ENCODE data around the gene BPIFB6.
"Not testable (repeated sequence)": the region's sequence is repeated elsewhere in the genome, so short reads cannot be mapped to it uniquely, and the experiment has no call there.

The BPIFB6 gene

DNA sequence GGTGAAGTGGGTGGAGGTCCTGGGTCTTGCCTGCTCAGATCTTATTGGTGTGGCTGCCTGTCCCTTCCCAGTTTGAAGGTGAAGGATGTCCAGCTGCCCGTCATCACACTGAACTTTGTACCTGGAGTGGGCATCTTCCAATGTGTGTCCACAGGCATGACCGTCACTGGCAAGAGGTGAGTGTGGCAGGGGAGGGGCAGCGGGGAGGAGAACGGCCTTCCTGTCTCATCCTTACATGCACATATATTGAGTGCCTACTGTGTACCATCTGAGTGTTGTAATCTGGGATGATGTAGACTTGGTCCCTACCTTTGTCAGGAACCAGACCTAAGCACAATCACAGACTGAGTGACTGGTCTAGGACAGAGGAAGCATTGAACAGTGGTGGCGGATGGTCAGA is 2.7 kb downstream of the BPIFB6 start:
- no peak overlapping the region for H3K27ac ChIP-seq (ENCODE audit: low read depth in 2 of 2, low read length in 2 of 2)
- no peaks in the 10 kb centered on the region for H3K9me3 ChIP-seq (ENCODE audit: control insufficient read depth in 2 of 2, low read length in 2 of 2)
- no peaks in the 10 kb centered on the region for H3K36me3 ChIP-seq (ENCODE audit: control insufficient read depth in 2 of 2, insufficient read depth in 2 of 2, low read length in 2 of 2)
- H3K9ac ChIP-seq (ENCODE audit: low read depth in 1 of 2, low read length in 2 of 2), result no peak overlapping the region
- no peaks in the 10 kb centered on the region for H3K27me3 ChIP-seq (ENCODE audit: control insufficient read depth in 2 of 2, insufficient read depth in 2 of 2, low read length in 2 of 2)
- H3K4me1 ChIP-seq (ENCODE audit: control insufficient read depth in 2 of 2, insufficient read depth in 2 of 2, low read length in 2 of 2), result no peaks in the 10 kb centered on the region
- no peak overlapping the region for H3K4me3 ChIP-seq (ENCODE audit: low read length in 2 of 2)

GRCh38 chr20:33034901-33035492 is 3.5 kb downstream of the BPIFB6 start:
- Histone ChIP-seq H3K4me3 (ENCODE audit: low read length in 2 of 2) (no peak overlapping the region), H3K4me1 (ENCODE audit: control insufficient read depth in 2 of 2, insufficient read depth in 2 of 2, low read length in 2 of 2) (no peaks in the 10 kb centered on the region), H3K9me3 (ENCODE audit: control insufficient read depth in 2 of 2, low read length in 2 of 2) (no peaks in the 10 kb centered on the region), H3K27ac (ENCODE audit: low read depth in 2 of 2, low read length in 2 of 2) (no peak overlapping the region), H3K9ac (ENCODE audit: low read depth in 1 of 2, low read length in 2 of 2) (no peak overlapping the region), H3K36me3 (ENCODE audit: control insufficient read depth in 2 of 2, insufficient read depth in 2 of 2, low read length in 2 of 2) (no peaks in the 10 kb centered on the region), H3K27me3 (ENCODE audit: control insufficient read depth in 2 of 2, insufficient read depth in 2 of 2, low read length in 2 of 2) (no peaks in the 10 kb centered on the region)

GRCh38 chr20:33037456-33037855 is 6.0 kb downstream of the BPIFB6 start:
- Histone ChIP-seq H3K27me3 (ENCODE audit: control insufficient read depth in 2 of 2, insufficient read depth in 2 of 2, low read length in 2 of 2) (no peaks in the 10 kb centered on the region), H3K4me1 (ENCODE audit: control insufficient read depth in 2 of 2, insufficient read depth in 2 of 2, low read length in 2 of 2) (no peaks in the 10 kb centered on the region), H3K36me3 (ENCODE audit: control insufficient read depth in 2 of 2, insufficient read depth in 2 of 2, low read length in 2 of 2) (no peaks in the 10 kb centered on the region)

GRCh38 chr20:33038243-33038642 is 6.8 kb downstream of the BPIFB6 start:
- Histone ChIP-seq H3K4me3 (ENCODE audit: low read length in 2 of 2) (no peak overlapping the region), H3K27me3 (ENCODE audit: control insufficient read depth in 2 of 2, insufficient read depth in 2 of 2, low read length in 2 of 2) (no peaks in the 10 kb centered on the region), H3K36me3 (ENCODE audit: control insufficient read depth in 2 of 2, insufficient read depth in 2 of 2, low read length in 2 of 2) (no peaks in the 10 kb centered on the region), H3K9me3 (ENCODE audit: control insufficient read depth in 2 of 2, low read length in 2 of 2) (no peaks in the 10 kb centered on the region), H3K9ac (ENCODE audit: low read depth in 1 of 2, low read length in 2 of 2) (no peak overlapping the region), H3K27ac (ENCODE audit: low read depth in 2 of 2, low read length in 2 of 2) (no peak overlapping the region), H3K4me1 (ENCODE audit: control insufficient read depth in 2 of 2, insufficient read depth in 2 of 2, low read length in 2 of 2) (no peaks in the 10 kb centered on the region)

More at GRCh38 chr20:33037456-33037855, 6.0 kb downstream of the BPIFB6 start:
- no peak overlapping the region for H3K4me3 ChIP-seq (ENCODE audit: low read length in 2 of 2)
- H3K9ac ChIP-seq (ENCODE audit: low read depth in 1 of 2, low read length in 2 of 2), result no peak overlapping the region
- H3K27ac ChIP-seq (ENCODE audit: low read depth in 2 of 2, low read length in 2 of 2), result no peak overlapping the region
- H3K9me3 ChIP-seq (ENCODE audit: control insufficient read depth in 2 of 2, low read length in 2 of 2), result no peaks in the 10 kb centered on the region

- H3K9ac ChIP-seq (ENCODE audit: low read depth in 1 of 2, low read length in 2 of 2), result no peak overlapping the region
- no peaks in the 10 kb centered on the region for H3K9me3 ChIP-seq (ENCODE audit: control insufficient read depth in 2 of 2, low read length in 2 of 2)
- no peaks in the 10 kb centered on the region for H3K27me3 ChIP-seq (ENCODE audit: control insufficient read depth in 2 of 2, insufficient read depth in 2 of 2, low read length in 2 of 2)
- H3K4me1 ChIP-seq (ENCODE audit: control insufficient read depth in 2 of 2, insufficient read depth in 2 of 2, low read length in 2 of 2), result no peaks in the 10 kb centered on the region
- H3K27ac ChIP-seq (ENCODE audit: low read depth in 2 of 2, low read length in 2 of 2), result no peak overlapping the region
- no peak overlapping the region for H3K4me3 ChIP-seq (ENCODE audit: low read length in 2 of 2)
- H3K36me3 ChIP-seq (ENCODE audit: control insufficient read depth in 2 of 2, insufficient read depth in 2 of 2, low read length in 2 of 2), result no peaks in the 10 kb centered on the region
Observed at GRCh38 chr20:33042430-33042829, 11.0 kb downstream of the BPIFB6 start.

DNA sequence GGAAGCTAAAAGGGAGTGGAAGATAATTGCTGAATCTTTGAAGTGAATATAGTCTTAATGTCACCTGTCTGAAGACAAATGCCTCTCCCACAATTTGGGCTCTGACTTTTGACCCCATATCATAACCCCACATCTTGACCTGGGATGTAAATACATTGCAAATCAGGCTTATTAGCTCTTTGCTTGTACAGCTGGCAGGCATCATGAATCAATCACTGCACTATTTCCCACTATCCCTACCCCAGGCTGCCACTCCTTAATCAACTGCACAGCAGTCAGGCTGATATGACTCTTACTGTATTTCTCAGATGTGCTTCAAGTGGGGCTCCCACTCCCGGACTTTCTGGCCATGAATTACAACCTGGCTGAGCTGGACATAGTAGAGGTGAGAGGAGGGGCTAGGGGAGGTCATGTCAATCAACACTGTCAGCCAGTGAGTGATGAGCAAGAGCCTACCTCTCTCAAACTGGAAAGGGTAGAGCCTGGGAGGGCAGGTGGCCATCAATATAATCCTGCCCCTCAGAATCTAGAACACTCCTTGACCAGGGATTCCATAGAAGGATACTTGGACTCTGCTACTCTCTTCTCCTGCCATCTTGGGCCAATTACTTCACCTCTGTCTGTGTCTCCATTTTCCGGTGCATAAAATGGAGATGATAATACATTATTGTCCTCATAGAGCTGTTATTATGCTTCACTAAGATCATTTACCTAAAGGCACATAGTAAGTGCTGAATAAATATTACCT is 11.7 kb downstream of the BPIFB6 start:
- Histone ChIP-seq H3K9me3 (ENCODE audit: control insufficient read depth in 2 of 2, low read length in 2 of 2) (no peaks in the 10 kb centered on the region), H3K4me1 (ENCODE audit: control insufficient read depth in 2 of 2, insufficient read depth in 2 of 2, low read length in 2 of 2) (no peaks in the 10 kb centered on the region), H3K27me3 (ENCODE audit: control insufficient read depth in 2 of 2, insufficient read depth in 2 of 2, low read length in 2 of 2) (no peaks in the 10 kb centered on the region), H3K36me3 (ENCODE audit: control insufficient read depth in 2 of 2, insufficient read depth in 2 of 2, low read length in 2 of 2) (no peaks in the 10 kb centered on the region), H3K27ac (ENCODE audit: low read depth in 2 of 2, low read length in 2 of 2) (no peak overlapping the region), H3K4me3 (ENCODE audit: low read length in 2 of 2) (no peak overlapping the region), H3K9ac (ENCODE audit: low read depth in 1 of 2, low read length in 2 of 2) (no peak overlapping the region)

DNA sequence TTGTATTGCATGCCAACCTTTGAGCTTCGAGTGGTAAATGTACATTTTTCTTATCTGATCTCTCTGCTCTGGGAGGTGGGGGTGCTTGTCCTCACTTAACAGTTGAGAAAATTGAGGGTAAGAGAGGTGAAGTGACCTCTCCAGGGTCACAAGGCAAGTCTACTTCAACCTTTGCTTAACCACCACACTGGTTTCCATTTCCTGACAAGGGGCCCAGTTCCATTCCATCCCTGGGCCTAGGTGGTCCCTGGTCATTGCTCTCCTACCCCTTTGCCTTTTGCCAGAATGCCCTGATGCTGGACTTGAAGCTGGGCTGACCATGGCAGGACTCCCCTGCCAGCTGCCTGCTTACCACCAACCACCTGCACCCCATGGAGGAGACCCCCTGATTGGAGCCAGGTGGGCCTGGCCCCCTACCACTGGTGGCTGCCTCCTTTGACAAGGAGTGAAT is 12.3 kb downstream of the BPIFB6 start:
- H3K9me3 ChIP-seq (ENCODE audit: control insufficient read depth in 2 of 2, low read length in 2 of 2), result no peaks in the 10 kb centered on the region
- H3K9ac ChIP-seq (ENCODE audit: low read depth in 1 of 2, low read length in 2 of 2), result no peak overlapping the region
- no peak overlapping the region for H3K4me3 ChIP-seq (ENCODE audit: low read length in 2 of 2)
- no peaks in the 10 kb centered on the region for H3K4me1 ChIP-seq (ENCODE audit: control insufficient read depth in 2 of 2, insufficient read depth in 2 of 2, low read length in 2 of 2)
- no peaks in the 10 kb centered on the region for H3K36me3 ChIP-seq (ENCODE audit: control insufficient read depth in 2 of 2, insufficient read depth in 2 of 2, low read length in 2 of 2)
- no peak overlapping the region for H3K27ac ChIP-seq (ENCODE audit: low read depth in 2 of 2, low read length in 2 of 2)
- H3K27me3 ChIP-seq (ENCODE audit: control insufficient read depth in 2 of 2, insufficient read depth in 2 of 2, low read length in 2 of 2), result no peaks in the 10 kb centered on the region

GRCh38 chr20:33045129-33045721 is 13.8 kb downstream of the BPIFB6 start:
- not testable (repeated sequence) for H3K4me1 ChIP-seq (ENCODE audit: control insufficient read depth in 2 of 2, insufficient read depth in 2 of 2, low read length in 2 of 2); H3K36me3 ChIP-seq (ENCODE audit: control insufficient read depth in 2 of 2, insufficient read depth in 2 of 2, low read length in 2 of 2); H3K27ac ChIP-seq (ENCODE audit: low read depth in 2 of 2, low read length in 2 of 2); H3K4me3 ChIP-seq (ENCODE audit: low read length in 2 of 2); H3K9ac ChIP-seq (ENCODE audit: low read depth in 1 of 2, low read length in 2 of 2); H3K27me3 ChIP-seq (ENCODE audit: control insufficient read depth in 2 of 2, insufficient read depth in 2 of 2, low read length in 2 of 2); H3K9me3 ChIP-seq (ENCODE audit: control insufficient read depth in 2 of 2, low read length in 2 of 2)

- no peak overlapping the region for H3K9ac ChIP-seq (ENCODE audit: low read depth in 1 of 2, low read length in 2 of 2)
- no peaks in the 10 kb centered on the region for H3K36me3 ChIP-seq (ENCODE audit: control insufficient read depth in 2 of 2, insufficient read depth in 2 of 2, low read length in 2 of 2)
- H3K27me3 ChIP-seq (ENCODE audit: control insufficient read depth in 2 of 2, insufficient read depth in 2 of 2, low read length in 2 of 2), result no peaks in the 10 kb centered on the region
- H3K4me3 ChIP-seq (ENCODE audit: low read length in 2 of 2), result no peak overlapping the region
- H3K9me3 ChIP-seq (ENCODE audit: control insufficient read depth in 2 of 2, low read length in 2 of 2), result no peaks in the 10 kb centered on the region
- H3K4me1 ChIP-seq (ENCODE audit: control insufficient read depth in 2 of 2, insufficient read depth in 2 of 2, low read length in 2 of 2), result no peaks in the 10 kb centered on the region
- H3K27ac ChIP-seq (ENCODE audit: low read depth in 2 of 2, low read length in 2 of 2), result no peak overlapping the region
Observed at GRCh38 chr20:33046412-33046811, 15.0 kb downstream of the BPIFB6 start.

DNA sequence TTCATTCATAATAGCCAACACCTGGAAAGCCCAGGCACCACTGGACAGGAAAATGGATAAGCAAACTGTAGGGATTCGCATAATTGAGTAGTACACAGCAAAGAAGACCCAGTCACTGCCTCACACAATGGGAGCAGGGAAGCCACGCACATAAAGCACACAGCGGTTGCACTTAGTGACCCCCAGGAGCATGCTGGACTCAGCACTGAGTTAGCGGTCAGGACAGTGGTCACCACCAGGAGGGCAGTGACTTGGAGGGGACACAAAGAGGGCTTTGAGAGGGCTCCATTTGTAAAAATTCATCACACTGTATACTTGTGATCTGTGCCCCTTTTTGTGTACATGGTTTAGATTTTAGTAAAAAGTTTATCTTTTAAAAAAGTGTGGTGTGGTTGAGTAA is 19.9 kb downstream of the BPIFB6 start:
- Histone ChIP-seq H3K36me3 (ENCODE audit: control insufficient read depth in 2 of 2, insufficient read depth in 2 of 2, low read length in 2 of 2) (no peaks in the 10 kb centered on the region), H3K9me3 (ENCODE audit: control insufficient read depth in 2 of 2, low read length in 2 of 2) (no peaks in the 10 kb centered on the region), H3K4me3 (ENCODE audit: low read length in 2 of 2) (no peak overlapping the region), H3K27ac (ENCODE audit: low read depth in 2 of 2, low read length in 2 of 2) (no peak overlapping the region), H3K27me3 (ENCODE audit: control insufficient read depth in 2 of 2, insufficient read depth in 2 of 2, low read length in 2 of 2) (no peaks in the 10 kb centered on the region), H3K9ac (ENCODE audit: low read depth in 1 of 2, low read length in 2 of 2) (no peak overlapping the region), H3K4me1 (ENCODE audit: control insufficient read depth in 2 of 2, insufficient read depth in 2 of 2, low read length in 2 of 2) (no peaks in the 10 kb centered on the region)
